Natural killer cell (primary cell): ENCODE data around the gene PLAGL1. TPM values are rescaled to one million over a fixed set of nuclear protein-coding genes. Genes with fewer than 3 reads are reported as not detected.

Source experiments
- ATAC-seq, 3 donors: fragments of 150-1000 bp in 2 of 3; fragments of 200-7000 bp in 1 of 3; cut with Tn5 transposase; 1 replicate in 1 of 3; 2 replicates in 2 of 3; pipeline ENCODE4 v1.10.0; 2021; ENCODE audit warnings: mild to moderate bottlenecking in 2 of 3, moderate library complexity in 2 of 3
- DNase-seq, 2 donors: peaks; one replicate each; pipeline versions ENCODE4 v3.0.0 to v3.0.0-alpha.2; 2013 to 2021; ENCODE audit warnings: mixed read lengths in 1 of 2
- H3K27ac ChIP-seq: one replicate; pipeline ENCODE4 v1.5.1; 2013; ENCODE audit warnings: mild to moderate bottlenecking, low read length
- H3K27me3 ChIP-seq: one replicate; pipeline ENCODE4 v1.6.1; 2013; ENCODE audit warnings: low read length; ENCODE audit not compliant: control insufficient read depth, insufficient read depth
- H3K36me3 ChIP-seq: one replicate; pipeline ENCODE4 v1.6.1; 2013; ENCODE audit warnings: low read length; ENCODE audit not compliant: control insufficient read depth, insufficient read depth
- H3K4me1 ChIP-seq: one replicate; pipeline ENCODE4 v1.6.1; 2013; ENCODE audit warnings: low read length; ENCODE audit not compliant: control insufficient read depth, insufficient read depth
- H3K4me3 ChIP-seq: one replicate; pipeline ENCODE4 v1.5.1; 2013; ENCODE audit warnings: low read length
- H3K9me3 ChIP-seq: one replicate; pipeline ENCODE4 v1.6.1; 2013; ENCODE audit warnings: low read length; ENCODE audit not compliant: control insufficient read depth, insufficient read depth
- H3K27ac Mint-ChIP-seq, 2 donors: one replicate each; pipeline ENCODE4 v1.8.0; 2022; ENCODE audit warnings: mild to moderate bottlenecking in 2 of 2, mixed read lengths in 2 of 2, moderate library complexity in 1 of 2
- H3K27me3 Mint-ChIP-seq, 2 donors: one replicate each; pipeline ENCODE4 v1.8.0; 2022; ENCODE audit warnings: low read depth in 2 of 2, mixed read lengths in 2 of 2
- H3K36me3 Mint-ChIP-seq: one replicate; pipeline ENCODE4 v1.8.0; 2022; ENCODE audit warnings: mixed read lengths
- H3K4me1 Mint-ChIP-seq, 2 donors: one replicate each; pipeline ENCODE4 v1.8.0; 2022; ENCODE audit warnings: mixed read lengths in 2 of 2
- H3K4me3 Mint-ChIP-seq: one replicate; pipeline ENCODE4 v1.8.0; 2022; ENCODE audit warnings: mild to moderate bottlenecking, moderate library complexity, mixed read lengths
- H3K9me3 Mint-ChIP-seq, 2 donors: one replicate each; pipeline ENCODE4 v1.8.0; 2022; ENCODE audit warnings: mixed read lengths in 2 of 2
- CTCF ChIP-seq: fragments of 200-600 bp; IDR thresholded peaks from one replicate; pipeline ENCODE4 v1.8.0; 2022; ENCODE audit warnings: antibody characterized with exemption
- WGBS: methylation state at CpG from one replicate; pipeline ENCODE4 v1.1.7; 2013; ENCODE audit warnings: missing lambda C conversion rate; ENCODE audit not compliant: insufficient coverage; 5-methylcytosine and 5-hydroxymethylcytosine counted together
- intact Hi-C: fragments of 100-400 bp; cut with micrococcal nuclease; formaldehyde crosslinking; loops from one replicate; pipeline ENCODE4 v1.14.2; 2022
- total RNA-seq, 4 donors: library from RNA; stranded (reverse); fragments of 120-200 nt in 1 of 4; gene quantifications; one replicate each; pipeline versions ENCODE4 v1.2.3 to v1.2.4, GENCODE V29; 2013 to 2022

PLAGL1 gene
- total RNA-seq, 3 donors from 2014 or later (not counting 1 experiment from before 2014, with no cell fraction given), result 4.9 to 12.2 (median 6.8) TPM

- H3K4me1 ChIP-seq, result peaks cover 2% of the 10 kb centered on the region
- Mint-ChIP-seq H3K27me3 (peaks cover 16 to 17% of the 10 kb centered on the region in 2 donors), H3K36me3 (no peaks in the 10 kb centered on the region), H3K9me3 (no peaks in the 10 kb centered on the region), H3K4me1 (peaks cover 0 to 4% of the 10 kb centered on the region in 2 donors), H3K27ac (no peak overlapping the region), H3K4me3 (peak overlapping the region; percentile 80)
- DNase-seq (peak in 1 of 2 donors; percentile 3), ATAC-seq (peak in 2 of 3 donors; percentile 37 to 42)
- H3K9me3 ChIP-seq, result no peaks in the 10 kb centered on the region
- H3K27me3 ChIP-seq, result no peaks in the 10 kb centered on the region
- H3K36me3 ChIP-seq, result no peaks in the 10 kb centered on the region
- no peak overlapping the region for H3K27ac ChIP-seq
- WGBS, result 45% methylated on average over 51 of the region's 52 CpGs
- intact Hi-C loops, result no loop called here
- TF ChIP-seq CTCF, result no peak
- no peak overlapping the region for H3K4me3 ChIP-seq
These were observed 460 bp downstream of the PLAGL1 start for GRCh38 chr6:144007478-144008119.

GRCh38 chr6:144006736-144007477 is 1.2 kb downstream of the PLAGL1 start:
- H3K4me3 ChIP-seq, result no peak overlapping the region
- no peak for ATAC-seq

GRCh38 chr6:143999406-143999805 is 8.7 kb downstream of the PLAGL1 start:
- H3K27me3 Mint-ChIP-seq, result peaks cover 6 to 17% of the 10 kb centered on the region in 2 donors
- H3K27ac Mint-ChIP-seq, result no peak overlapping the region
- TF ChIP-seq CTCF, result no peak
- H3K9me3 ChIP-seq, result no peaks in the 10 kb centered on the region
- WGBS, result 100% methylated on average over 1 of the region's 3 CpGs
- no peaks in the 10 kb centered on the region for H3K4me1 Mint-ChIP-seq
- H3K4me1 ChIP-seq, result no peaks in the 10 kb centered on the region
- no peaks in the 10 kb centered on the region for H3K36me3 ChIP-seq
- no peak overlapping the region for H3K4me3 Mint-ChIP-seq
- DNase-seq (no peak), ATAC-seq (no peak)
- no peaks in the 10 kb centered on the region for H3K27me3 ChIP-seq
- no peak overlapping the region for H3K4me3 ChIP-seq
- H3K9me3 Mint-ChIP-seq, result no peaks in the 10 kb centered on the region
- H3K27ac ChIP-seq, result no peak overlapping the region
- no peaks in the 10 kb centered on the region for H3K36me3 Mint-ChIP-seq
- intact Hi-C loops, result no loop called here

More at GRCh38 chr6:144006736-144007477, 1.2 kb downstream of the PLAGL1 start:
- no peak overlapping the region for H3K27ac ChIP-seq
- H3K9me3 Mint-ChIP-seq, result no peaks in the 10 kb centered on the region
- H3K36me3 Mint-ChIP-seq, result no peaks in the 10 kb centered on the region
- 60% methylated on average over 19 of the region's 21 CpGs for WGBS
- H3K27me3 Mint-ChIP-seq, result peaks cover 16 to 17% of the 10 kb centered on the region in 2 donors
- TF ChIP-seq CTCF, result no peak
- intact Hi-C loops, result no loop called here
- no peaks in the 10 kb centered on the region for H3K36me3 ChIP-seq
- H3K9me3 ChIP-seq, result no peaks in the 10 kb centered on the region
- H3K4me3 Mint-ChIP-seq, result peak overlapping the region; percentile 80
- H3K4me1 ChIP-seq, result peaks cover 2% of the 10 kb centered on the region
- H3K4me1 Mint-ChIP-seq, result peaks cover 0 to 4% of the 10 kb centered on the region in 2 donors
- no peaks in the 10 kb centered on the region for H3K27me3 ChIP-seq
- H3K27ac Mint-ChIP-seq, result no peak overlapping the region
- DNase-seq, result no peak
